KG1 (cell line): ENCODE data around the gene DSEL.

Experiments
- DNase-seq: peaks from one replicate; lab custom pipeline; 2025; lab: John Stamatoyannopoulos, UW

Gene DSEL

DNA sequence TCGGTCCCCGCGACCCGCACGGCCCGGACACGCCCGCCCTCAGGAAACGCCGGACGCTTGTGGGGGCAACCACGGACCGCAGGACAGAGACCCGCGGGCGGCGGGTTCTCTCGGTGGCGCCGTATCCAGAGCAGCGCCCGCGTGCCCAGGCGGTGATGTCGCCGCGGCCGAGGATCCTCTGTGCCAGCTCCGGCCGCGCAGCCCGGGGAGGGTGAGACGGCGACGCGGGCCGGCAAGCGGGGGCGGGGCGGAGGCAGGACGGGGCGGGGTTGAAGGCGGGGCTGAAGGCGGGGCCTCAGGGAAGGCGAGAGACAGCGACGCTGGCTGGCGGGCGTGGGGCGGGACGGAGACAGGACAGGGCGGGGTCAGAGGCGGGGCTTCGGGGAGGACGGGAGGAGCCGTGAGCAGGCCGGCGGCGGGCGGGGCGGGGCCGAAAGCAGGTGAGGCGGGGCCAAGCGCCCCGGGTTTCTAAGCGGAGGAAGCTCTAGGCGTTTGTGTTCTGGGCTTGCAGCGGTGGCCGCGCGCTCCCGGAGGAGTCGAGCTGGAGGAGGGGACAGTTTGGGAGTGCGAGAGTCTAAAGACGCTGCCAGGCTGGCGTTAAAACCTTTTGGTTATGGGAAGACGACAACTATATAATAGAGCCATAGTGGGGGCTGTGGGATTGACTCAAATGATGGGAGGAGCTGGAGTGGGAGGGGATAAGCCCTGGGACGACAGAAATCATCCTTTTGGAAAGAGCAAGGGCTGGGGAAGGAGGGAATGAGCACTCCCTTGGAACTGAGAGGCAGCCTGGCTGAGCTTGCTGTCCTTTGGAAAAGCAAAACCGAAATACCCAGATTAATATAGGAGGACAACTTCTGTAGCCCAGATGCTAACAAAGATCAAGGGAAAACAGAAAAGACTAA lies at the start of gene DSEL:
TSS of gene DSEL (minus strand) at position 182 of the 905 bp plus-strand sequence. CDS start 2,112 bp downstream, outside the sequence.
- peak; percentile 20 for DNase-seq

DNA sequence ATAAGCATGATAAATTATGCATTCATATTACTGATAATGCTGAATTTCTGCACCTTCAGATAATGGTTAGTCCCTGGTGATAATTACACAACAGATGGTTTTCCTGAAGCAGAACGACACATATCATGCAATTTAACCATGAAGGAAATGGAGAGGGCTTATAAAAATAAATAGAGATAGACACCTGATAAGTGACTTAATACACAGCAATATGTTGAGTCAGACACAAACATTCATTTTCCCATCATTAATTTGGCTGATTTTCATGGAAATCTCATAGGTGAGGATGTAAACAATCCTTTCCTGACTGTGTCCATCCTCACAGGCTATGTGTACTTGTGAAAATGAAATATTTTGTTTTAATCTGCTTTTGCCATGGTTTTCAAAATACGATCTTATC lies 36.9 kb upstream of the DSEL start:
- no peak for DNase-seq

DNA sequence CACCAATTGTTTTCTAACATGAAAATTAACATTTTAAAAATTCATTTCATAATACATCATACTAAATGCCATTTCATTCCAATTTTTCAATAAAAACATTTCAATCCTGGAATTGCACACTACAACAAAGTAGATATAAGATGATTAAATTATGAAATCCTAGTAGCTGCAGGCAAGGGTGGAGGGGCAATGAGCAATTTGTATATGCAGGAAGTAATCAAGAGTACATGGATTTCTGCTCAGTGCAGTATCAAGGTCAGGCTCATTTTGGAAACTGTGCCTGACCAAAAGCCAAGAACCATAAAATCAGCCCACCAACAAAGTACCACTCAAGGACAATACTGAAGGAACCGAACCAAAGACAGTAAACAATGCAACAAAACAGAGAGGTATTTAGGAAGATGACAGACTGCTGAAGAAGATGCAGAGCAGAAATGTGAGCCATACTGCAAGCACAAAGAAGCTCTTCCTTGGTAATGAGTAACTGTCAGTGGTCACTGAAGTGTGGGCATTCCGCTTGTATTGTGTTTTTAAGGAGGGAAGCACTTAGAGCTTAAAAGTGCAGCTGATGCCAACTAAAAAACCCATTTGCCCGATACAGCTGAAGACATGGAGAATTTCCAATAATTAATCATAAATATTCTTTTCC lies 34.5 kb upstream of the DSEL start:
- DNase-seq, result no peak

GRCh38 chr18:67549946-67550345 lies 33.4 kb upstream of the DSEL start:
- DNase-seq, result no peak

- no peak for DNase-seq
Observed at GRCh38 chr18:67545681-67546080, 29.2 kb upstream of the DSEL start.

DNA sequence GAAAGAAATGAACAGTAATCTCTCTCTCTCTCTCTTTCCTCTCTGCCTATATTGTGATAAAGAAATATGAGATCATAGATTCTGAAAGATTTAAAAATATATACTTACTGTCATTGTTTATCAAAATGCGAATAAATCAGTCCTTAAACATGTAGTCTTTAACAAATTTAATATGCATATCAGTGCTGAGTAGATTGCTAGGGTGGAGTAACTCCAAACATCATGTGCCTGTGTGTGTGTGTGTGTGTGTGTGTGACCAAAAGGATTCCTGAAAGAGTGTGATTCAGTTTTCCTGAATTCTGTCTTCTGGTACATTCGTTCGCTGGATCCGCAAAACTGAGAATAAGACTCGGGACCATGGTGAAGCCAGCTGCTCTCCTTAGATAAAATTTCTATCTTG lies 24.0 kb upstream of the DSEL start:
- no peak for DNase-seq

DNA sequence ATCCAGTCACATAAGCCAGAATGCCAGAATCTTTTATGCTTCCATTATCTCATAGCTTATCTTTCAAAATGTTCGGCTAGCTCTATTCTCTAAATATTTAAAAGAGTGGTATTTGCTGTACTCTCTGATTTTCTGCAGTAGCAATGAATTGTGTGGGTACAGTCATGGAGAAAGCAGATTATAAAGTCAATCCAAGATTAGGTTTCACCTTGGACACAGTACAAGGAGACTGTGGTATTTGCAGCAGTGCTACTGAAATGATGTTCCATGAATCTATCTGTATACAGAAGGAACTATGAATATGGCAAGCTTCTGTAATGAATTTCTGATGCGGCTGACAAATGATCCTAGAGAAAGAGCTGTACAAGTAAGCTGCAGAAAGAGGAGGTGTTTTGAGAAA lies 15.4 kb upstream of the DSEL start:
- no peak for DNase-seq

DNA sequence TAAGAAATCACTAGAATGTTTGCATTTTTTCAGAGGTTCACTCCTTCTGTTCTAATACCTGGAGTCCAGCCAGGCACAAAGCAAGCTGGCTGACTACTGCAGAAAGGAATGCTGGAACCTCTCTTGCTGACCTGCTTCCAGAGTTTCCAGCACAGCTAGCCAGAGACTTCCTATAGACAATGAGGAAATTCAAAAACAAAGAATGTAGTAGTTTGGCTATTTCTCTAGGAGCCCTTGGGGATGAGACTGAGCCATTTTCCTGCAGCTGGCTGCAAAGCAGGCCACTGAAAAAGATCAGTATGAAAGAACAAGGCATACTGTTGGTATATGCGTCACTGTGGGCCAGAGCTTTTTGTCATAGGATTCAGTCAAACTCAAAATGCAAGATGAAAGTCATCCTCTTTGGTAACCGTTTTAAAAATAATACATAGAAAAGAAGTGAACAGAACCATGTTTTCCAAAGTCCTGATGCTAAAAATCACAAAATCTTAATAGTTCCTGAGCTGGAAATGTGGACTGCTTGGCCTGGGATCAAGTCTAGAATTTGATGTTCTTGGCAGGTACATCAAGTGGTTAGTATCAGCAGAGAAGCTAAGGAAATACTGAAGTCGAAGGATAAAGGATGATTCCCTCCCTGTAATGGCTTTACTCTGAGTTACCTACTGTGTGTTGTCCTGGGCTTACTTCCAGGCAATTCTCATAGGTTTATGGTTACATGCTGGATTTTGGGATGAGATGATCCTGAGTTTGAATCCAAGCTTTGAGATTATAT lies 9.0 kb upstream of the DSEL start:
- no peak for DNase-seq

- DNase-seq, result no peak
Observed at GRCh38 chr18:67520351-67520921, 3.9 kb upstream of the DSEL start.

- no peak for DNase-seq
Observed at GRCh38 chr18:67519592-67519991, 3.1 kb upstream of the DSEL start.

- DNase-seq, result no peak
Observed at GRCh38 chr18:67518566-67518965, 2.0 kb upstream of the DSEL start.

- no peak for DNase-seq
Observed at GRCh38 chr18:67517444-67517765, 885 bp upstream of the DSEL start.

- peak; percentile 6 for DNase-seq
Observed at GRCh38 chr18:67515942-67516538, 480 bp downstream of the DSEL start.

DNA sequence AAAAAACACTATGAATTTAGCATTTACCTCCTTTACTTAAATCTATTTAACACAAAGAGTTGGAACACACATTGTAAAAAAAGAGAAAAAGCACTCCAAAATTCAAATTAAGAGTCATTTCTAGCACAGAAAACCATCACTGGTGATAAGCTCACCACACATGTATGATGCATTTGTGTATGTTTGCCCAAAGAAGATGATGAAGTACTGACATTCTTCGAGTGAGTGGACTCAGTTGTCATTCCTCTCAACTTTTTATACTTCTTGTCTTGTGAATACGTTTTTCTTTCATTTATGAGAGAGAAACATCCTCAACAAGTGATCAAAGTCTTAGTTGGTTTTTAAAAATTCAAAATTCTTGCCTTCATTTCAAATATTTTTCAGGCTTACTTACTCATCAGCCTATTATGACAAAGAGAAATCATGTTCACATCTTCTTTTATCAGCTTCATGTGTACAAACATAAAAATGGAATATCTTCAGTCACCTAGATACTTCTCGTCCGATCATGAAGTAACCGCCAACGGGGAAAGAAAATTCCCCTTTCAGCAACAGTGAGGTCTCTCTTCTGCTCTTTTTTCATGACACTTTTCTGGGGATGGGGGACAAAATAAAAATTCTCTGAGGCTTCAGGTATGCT lies 1.5 kb downstream of the DSEL start:
- DNase-seq, result no peak

GRCh38 chr18:67514465-67514864 lies 2.1 kb downstream of the DSEL start:
- no peak for DNase-seq

DNA sequence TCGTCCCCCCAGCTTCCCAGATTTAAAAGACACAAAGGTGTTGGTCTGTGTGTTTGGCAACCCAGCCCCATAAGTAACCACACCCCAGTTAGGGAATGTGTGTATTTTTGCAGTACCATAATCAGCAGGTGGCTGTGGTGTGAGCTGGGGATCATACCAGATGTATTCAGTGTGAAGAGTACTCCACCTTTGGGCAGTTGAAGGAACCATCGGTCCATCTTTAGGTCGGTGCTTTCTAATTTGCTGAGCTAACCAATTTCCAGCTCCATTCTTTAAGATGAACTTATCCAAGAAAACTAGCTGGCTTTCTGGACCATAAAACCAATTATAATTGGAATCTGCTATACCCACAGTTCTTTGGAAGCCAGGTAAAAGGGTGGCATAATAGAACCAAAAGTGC lies 3.2 kb downstream of the DSEL start:
- DNase-seq, result no peak

DNA sequence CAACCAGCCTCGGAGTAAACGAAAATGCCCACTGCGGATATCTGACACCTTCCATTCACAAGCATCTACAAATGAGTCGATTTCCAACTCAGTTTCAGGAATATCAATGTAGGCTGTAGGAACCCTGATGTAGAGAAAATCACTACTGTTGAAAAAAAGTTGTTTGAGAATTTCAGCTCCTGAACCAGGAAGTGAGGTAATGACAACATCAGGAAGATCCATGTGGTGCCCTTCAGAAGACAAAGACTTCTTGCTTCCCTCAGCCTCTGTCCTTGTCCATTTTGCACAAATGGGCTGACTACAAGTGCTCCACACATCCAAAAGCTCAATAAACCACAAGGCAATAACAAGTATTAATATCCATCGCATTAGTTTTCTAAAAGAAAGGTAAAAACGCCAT lies 4.7 kb downstream of the DSEL start:
- DNase-seq, result no peak

DNA sequence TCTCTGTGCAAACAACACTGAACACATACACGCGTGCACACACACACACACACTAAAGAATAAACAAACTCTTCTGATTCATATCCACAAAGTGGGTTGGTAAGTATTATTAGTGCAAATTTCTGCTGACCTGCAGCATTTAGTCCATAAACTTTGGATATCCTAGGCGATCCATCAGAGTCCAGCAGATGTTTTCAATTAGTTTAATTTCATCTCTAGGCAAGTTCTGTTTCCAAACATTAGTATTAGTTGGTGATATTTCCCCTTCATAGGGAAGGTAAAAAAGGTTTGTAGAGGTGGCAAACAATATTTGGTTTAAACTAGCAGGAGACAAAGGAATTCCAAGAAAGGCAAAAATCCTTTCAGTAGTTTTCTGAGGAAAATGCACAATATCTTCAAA lies 5.7 kb downstream of the DSEL start:
- DNase-seq, result no peak

DNA sequence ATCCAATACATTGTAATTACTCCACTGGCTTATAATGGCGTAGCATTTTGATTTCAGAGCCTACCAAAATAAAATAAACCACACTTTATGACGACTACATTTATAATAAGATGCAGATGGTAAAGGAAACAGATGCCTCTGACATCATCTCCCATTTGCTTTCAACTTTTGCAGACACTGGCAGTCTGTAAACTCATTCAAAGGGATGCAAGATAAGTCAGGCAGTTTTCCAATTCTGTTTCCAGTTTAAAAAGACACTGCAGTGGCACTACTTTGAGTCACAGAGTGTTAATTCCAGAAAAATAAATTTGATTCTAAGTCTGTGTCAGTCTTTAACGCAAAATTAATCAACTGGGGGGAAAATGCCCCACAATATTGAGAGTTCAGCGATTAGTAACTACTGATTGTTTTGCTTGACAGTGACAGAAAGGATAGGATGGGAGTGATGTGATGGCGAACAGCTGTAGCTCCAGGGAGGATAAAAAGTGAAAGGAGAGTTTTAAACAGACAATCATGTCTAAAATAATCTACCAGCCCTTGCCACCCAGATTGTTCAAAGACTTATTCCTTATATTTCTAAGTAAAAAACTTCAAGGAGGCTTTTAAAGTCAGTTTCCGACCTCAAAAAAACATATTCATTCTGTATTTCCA lies 6.7 kb downstream of the DSEL start:
- no peak for DNase-seq

- DNase-seq, result no peak
Observed at GRCh38 chr18:67508146-67508545, 8.4 kb downstream of the DSEL start.

- DNase-seq, result no peak
Observed at GRCh38 chr18:67504739-67505138, 11.8 kb downstream of the DSEL start.
